ENCODE results near the gene ATOH1.

- no peak for TF ChIP-seq ATF3 (IDR thresholded peaks at IDR 0.05)
- no peak for TF ChIP-seq CTCF (IDR thresholded peaks at IDR 0.05 in 2 of 3, conservative IDR thresholded peaks at IDR 0.05 in 1 of 3; ENCODE audit: borderline replicate concordance in 1 of 3, insufficient read depth in 1 of 3, low read depth in 2 of 3, low read length in 2 of 3)
- TF ChIP-seq POLR2A (IDR thresholded peaks at IDR 0.05; ENCODE audit: borderline replicate concordance, extremely low read depth, insufficient read depth, insufficient read length) = no peak
- no peak for TF ChIP-seq EZH2 (IDR thresholded peaks at IDR 0.05)
- no peak for TF ChIP-seq SIN3A (IDR thresholded peaks at IDR 0.05; ENCODE audit: low read depth)
- no peak for TF ChIP-seq RAD21 (IDR thresholded peaks at IDR 0.05; ENCODE audit: low read depth)
- no peak for TF ChIP-seq SP1 (IDR thresholded peaks at IDR 0.05; ENCODE audit: low read depth)
- no peak for TF ChIP-seq CEBPB (IDR thresholded peaks at IDR 0.05; ENCODE audit: low read depth)
Measured at GRCh38 chr4:93842601-93843252, 14.2 kb downstream of the ATOH1 start.
